Measurements from ENCODE around the gene PTAR1.

- TF ChIP-seq, protein P1, sequence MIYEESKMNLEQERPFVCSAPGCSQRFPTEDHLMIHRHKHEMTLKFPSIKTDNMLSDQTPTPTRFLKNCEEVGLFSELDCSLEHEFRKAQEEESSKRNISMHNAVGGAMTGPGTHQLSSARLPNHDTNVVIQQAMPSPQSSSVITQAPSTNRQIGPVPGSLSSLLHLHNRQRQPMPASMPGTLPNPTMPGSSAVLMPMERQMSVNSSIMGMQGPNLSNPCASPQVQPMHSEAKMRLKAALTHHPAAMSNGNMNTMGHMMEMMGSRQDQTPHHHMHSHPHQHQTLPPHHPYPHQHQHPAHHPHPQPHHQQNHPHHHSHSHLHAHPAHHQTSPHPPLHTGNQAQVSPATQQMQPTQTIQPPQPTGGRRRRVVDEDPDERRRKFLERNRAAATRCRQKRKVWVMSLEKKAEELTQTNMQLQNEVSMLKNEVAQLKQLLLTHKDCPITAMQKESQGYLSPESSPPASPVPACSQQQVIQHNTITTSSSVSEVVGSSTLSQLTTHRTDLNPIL (CRISPR knock-in tag; IDR thresholded peaks at IDR 0.05; ENCODE audit: low read depth), result no peak
- TF ChIP-seq BACH2 (CRISPR knock-in tag; IDR thresholded peaks at IDR 0.05; ENCODE audit: borderline replicate concordance), result no peak
- no peak for TF ChIP-seq PATZ1 (CRISPR knock-in tag; IDR thresholded peaks at IDR 0.05; ENCODE audit: borderline replicate concordance)
- no peak for TF ChIP-seq ISL1 (CRISPR knock-in tag; IDR thresholded peaks at IDR 0.05)
- TF ChIP-seq ARNTL (CRISPR knock-in tag; IDR thresholded peaks at IDR 0.05; ENCODE audit: borderline replicate concordance, low read depth), result no peak
- TF ChIP-seq ESRRG (CRISPR knock-in tag; IDR thresholded peaks at IDR 0.05), result no peak
- no peak for TF ChIP-seq ZFP30 (CRISPR knock-in tag; IDR thresholded peaks at IDR 0.05)
- TF ChIP-seq ZNF565 (CRISPR knock-in tag; conservative IDR thresholded peaks at IDR 0.05; ENCODE audit: low read depth), result no peak
- no peak for TF ChIP-seq POU6F1 (CRISPR knock-in tag; IDR thresholded peaks at IDR 0.05; ENCODE audit: borderline replicate concordance, low read depth)
- TF ChIP-seq ZC3H10 (CRISPR knock-in tag; IDR thresholded peaks at IDR 0.05), result no peak
- TF ChIP-seq TOX (CRISPR knock-in tag; IDR thresholded peaks at IDR 0.05; ENCODE audit: borderline replicate concordance), result no peak
- no peak for TF ChIP-seq RARB (CRISPR knock-in tag; IDR thresholded peaks at IDR 0.05)
- TF ChIP-seq SNAI2 (CRISPR knock-in tag; IDR thresholded peaks at IDR 0.05), result no peak
- no peak for TF ChIP-seq ZFP3 (CRISPR knock-in tag; IDR thresholded peaks at IDR 0.05)
Measured at GRCh38 chr9:69719983-69720382, 39.8 kb downstream of the PTAR1 start.

Data from SK-N-SH treated with all-trans-retinoic acid at 6 μM for 48 hours (cell line).